ENCODE data around the gene IPPK.

IPPK gene

GRCh38 chr9:92649007-92649406 is 20.9 kb downstream of the IPPK start:
- TF ChIP-seq, protein P1, sequence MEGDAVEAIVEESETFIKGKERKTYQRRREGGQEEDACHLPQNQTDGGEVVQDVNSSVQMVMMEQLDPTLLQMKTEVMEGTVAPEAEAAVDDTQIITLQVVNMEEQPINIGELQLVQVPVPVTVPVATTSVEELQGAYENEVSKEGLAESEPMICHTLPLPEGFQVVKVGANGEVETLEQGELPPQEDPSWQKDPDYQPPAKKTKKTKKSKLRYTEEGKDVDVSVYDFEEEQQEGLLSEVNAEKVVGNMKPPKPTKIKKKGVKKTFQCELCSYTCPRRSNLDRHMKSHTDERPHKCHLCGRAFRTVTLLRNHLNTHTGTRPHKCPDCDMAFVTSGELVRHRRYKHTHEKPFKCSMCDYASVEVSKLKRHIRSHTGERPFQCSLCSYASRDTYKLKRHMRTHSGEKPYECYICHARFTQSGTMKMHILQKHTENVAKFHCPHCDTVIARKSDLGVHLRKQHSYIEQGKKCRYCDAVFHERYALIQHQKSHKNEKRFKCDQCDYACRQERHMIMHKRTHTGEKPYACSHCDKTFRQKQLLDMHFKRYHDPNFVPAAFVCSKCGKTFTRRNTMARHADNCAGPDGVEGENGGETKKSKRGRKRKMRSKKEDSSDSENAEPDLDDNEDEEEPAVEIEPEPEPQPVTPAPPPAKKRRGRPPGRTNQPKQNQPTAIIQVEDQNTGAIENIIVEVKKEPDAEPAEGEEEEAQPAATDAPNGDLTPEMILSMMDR (IDR thresholded peaks at IDR 0.05; ENCODE audit: control extremely low read depth, extremely low read depth, low read depth, missing control alignments): no peak
- DNase-seq (ENCODE audit: extremely low spot score): no peak
- CTCF ChIA-PET: interaction anchor here (0.7 to 1.2 kb wide), 5 partner anchors 11 to 508 kb away, joined by 3 read pairs; no protein-coding TSS in a partner anchor
- POLR2A ChIA-PET: no interaction called here

- TF ChIP-seq, protein P1 (IDR thresholded peaks at IDR 0.05; ENCODE audit: control extremely low read depth, extremely low read depth, low read depth, missing control alignments): no peak
- DNase-seq (ENCODE audit: extremely low spot score): no peak
- ChIA-PET POLR2A (no interaction called here), CTCF (interaction anchor here (0.7 to 1.2 kb wide), 6 partner anchors 9 to 507 kb away, joined by 3 read pairs; no protein-coding TSS in a partner anchor)
Measured at GRCh38 chr9:92648474-92648971, 21.4 kb downstream of the IPPK start.

GRCh38 chr9:92647671-92648473 is 22.1 kb downstream of the IPPK start:
- ChIA-PET POLR2A (no interaction called here), CTCF (interaction anchor here (0.8 to 1.2 kb wide), 4 partner anchors 9 to 461 kb away, joined by 3 read pairs; no protein-coding TSS in a partner anchor)
- TF ChIP-seq, protein P1 (IDR thresholded peaks at IDR 0.05; ENCODE audit: control extremely low read depth, extremely low read depth, low read depth, missing control alignments): no peak

DNA sequence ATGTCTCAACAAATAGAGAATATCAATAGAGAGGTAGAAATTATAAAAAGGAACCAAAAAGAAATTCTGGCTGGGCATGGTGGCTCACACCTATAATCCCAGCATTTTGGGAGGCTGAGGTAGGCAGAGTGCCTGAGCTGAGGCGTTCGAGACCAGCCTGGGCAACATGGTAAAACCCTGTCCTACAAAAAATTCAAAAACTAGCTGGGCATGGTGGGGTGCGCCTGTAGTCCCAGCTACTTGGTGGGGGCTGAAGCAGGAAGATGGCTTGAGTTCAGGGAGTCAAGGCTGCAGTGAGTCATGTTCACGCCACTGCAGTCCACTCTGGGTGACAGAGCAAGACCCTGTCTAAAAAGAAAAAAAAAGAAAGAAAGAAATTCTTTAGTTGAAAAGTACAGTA is 24.9 kb downstream of the IPPK start:
- TF ChIP-seq, protein P1 (IDR thresholded peaks at IDR 0.05; ENCODE audit: control extremely low read depth, extremely low read depth, low read depth, missing control alignments): no peak
- CTCF ChIA-PET: interaction anchor here (1.0 to 2.3 kb wide), 2 partner anchors 10 to 19 kb away, joined by 5 to 7 read pairs; no protein-coding TSS in a partner anchor
- DNase-seq (ENCODE audit: extremely low spot score): no peak
- POLR2A ChIA-PET: no interaction called here

More at GRCh38 chr9:92647671-92648473, 22.1 kb downstream of the IPPK start:
- no peak for DNase-seq (ENCODE audit: extremely low spot score)

- no peak for DNase-seq (ENCODE audit: extremely low spot score)
- ChIA-PET CTCF (interaction anchor here (2.3 kb wide), 1 partner anchor 19 kb away, joined by 7 read pairs; no protein-coding TSS in a partner anchor), POLR2A (interaction anchor here (0.6 kb wide), 1 partner anchor 353 kb away, joined by 3 read pairs; no protein-coding TSS in a partner anchor)
- TF ChIP-seq, protein P1 (IDR thresholded peaks at IDR 0.05; ENCODE audit: control extremely low read depth, extremely low read depth, low read depth, missing control alignments): no peak
Measured at GRCh38 chr9:92644278-92644677, 25.7 kb downstream of the IPPK start.

DNA sequence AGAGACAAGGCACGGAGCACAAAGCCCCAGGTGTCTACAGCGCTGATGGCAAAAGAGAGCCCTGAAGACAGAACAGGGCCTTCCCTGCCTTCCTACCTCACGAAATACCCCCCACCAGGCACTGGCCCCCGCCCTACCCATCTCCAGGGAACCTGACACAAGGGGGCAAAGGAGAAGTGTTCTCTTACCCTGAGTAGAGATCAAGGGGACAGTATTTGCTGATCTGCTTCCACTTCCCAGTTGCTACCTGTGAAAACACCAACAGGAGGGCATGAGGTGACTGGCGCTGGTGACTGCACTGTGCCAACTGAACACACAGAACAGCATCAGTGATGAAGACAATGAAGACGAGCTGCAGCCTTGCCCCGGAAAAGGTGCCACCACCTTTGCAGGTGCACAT is 27.4 kb downstream of the IPPK start:
- DNase-seq (ENCODE audit: extremely low spot score): no peak
- POLR2A ChIA-PET: no interaction called here
- CTCF ChIA-PET: no interaction called here
- TF ChIP-seq, protein P1 (IDR thresholded peaks at IDR 0.05; ENCODE audit: control extremely low read depth, extremely low read depth, low read depth, missing control alignments): no peak

Measured in GM10248 (cell line).